A549 (cell line): Measurements from ENCODE around the gene RELN.

ENCODE experiments used
- CBX8 ChIP-seq: fragments of 200-600 bp; sonication (generic); IDR thresholded peaks from 2 replicates; pipeline ENCODE4 v1.6.1; 2016
- POLR2A ChIP-seq: IDR thresholded peaks from 2 replicates; pipeline ENCODE4 v1.6.1; 2012; ENCODE audit warnings: mild to moderate bottlenecking, low read length
- RCOR1 ChIP-seq: fragments of 150-350 bp; IDR thresholded peaks from 2 replicates; pipeline ENCODE4 v1.6.1; 2014; ENCODE audit warnings: antibody characterized with exemption, low read length, low read depth
- SMC3 ChIP-seq: fragments of >200 bp; sonication (Bioruptor Twin); formaldehyde crosslinking; IDR thresholded peaks from 3 replicates; pipeline ENCODE4 v1.6.1; 2018; ENCODE audit warnings: inconsistent platforms
- TP53 ChIP-seq: fragments of 250-450 bp; sonication (Bioruptor Pico); IDR thresholded peaks from 2 replicates; pipeline ENCODE4 v1.5.0; 2021; ENCODE audit warnings: mild to moderate bottlenecking, moderate library complexity
- TF ChIP-seq, protein P1 (sequence below): IDR thresholded peaks from 2 replicates; pipeline ENCODE4 v1.6.1; 2012
- TF ChIP-seq, protein P2 (sequence below): fragments of >200 bp; sonication (Bioruptor Twin); formaldehyde crosslinking; IDR thresholded peaks from 3 replicates; pipeline ENCODE4 v1.5.1; 2016
- TF ChIP-seq, protein P3 (sequence below): fragments of 200-600 bp; sonication (generic); IDR thresholded peaks from 2 replicates; pipeline ENCODE4 v1.6.1; 2016; ENCODE audit warnings: antibody characterized with exemption, mild to moderate bottlenecking, moderate library complexity

DNA sequence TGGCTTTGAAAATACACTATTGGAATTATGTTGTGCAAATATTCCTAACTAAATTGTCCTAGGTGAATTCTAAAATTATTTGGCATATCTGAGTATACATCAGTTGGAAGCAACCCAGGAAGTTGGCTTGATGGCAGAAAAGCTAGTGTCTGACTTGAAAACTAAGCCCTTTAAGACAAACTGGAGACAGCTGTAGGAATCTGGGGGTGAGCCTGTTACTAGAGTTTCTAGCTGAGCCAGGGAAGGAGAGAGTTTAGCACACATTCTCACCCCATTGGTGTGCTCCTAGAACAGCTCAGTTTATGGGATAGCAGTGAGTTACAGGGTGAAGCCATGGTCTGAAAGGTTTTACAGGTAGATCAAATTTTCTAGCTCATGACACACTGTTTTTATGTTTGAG is 333.2 kb downstream of the RELN start:
- TF ChIP-seq, protein P1, sequence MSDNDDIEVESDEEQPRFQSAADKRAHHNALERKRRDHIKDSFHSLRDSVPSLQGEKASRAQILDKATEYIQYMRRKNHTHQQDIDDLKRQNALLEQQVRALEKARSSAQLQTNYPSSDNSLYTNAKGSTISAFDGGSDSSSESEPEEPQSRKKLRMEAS, result no peak
- TF ChIP-seq TP53 (no peak), CBX8 (no peak), SMC3 (no peak), POLR2A (no peak), RCOR1 (no peak)
- TF ChIP-seq, protein P2, sequence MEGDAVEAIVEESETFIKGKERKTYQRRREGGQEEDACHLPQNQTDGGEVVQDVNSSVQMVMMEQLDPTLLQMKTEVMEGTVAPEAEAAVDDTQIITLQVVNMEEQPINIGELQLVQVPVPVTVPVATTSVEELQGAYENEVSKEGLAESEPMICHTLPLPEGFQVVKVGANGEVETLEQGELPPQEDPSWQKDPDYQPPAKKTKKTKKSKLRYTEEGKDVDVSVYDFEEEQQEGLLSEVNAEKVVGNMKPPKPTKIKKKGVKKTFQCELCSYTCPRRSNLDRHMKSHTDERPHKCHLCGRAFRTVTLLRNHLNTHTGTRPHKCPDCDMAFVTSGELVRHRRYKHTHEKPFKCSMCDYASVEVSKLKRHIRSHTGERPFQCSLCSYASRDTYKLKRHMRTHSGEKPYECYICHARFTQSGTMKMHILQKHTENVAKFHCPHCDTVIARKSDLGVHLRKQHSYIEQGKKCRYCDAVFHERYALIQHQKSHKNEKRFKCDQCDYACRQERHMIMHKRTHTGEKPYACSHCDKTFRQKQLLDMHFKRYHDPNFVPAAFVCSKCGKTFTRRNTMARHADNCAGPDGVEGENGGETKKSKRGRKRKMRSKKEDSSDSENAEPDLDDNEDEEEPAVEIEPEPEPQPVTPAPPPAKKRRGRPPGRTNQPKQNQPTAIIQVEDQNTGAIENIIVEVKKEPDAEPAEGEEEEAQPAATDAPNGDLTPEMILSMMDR, result no peak
- TF ChIP-seq, protein P3, sequence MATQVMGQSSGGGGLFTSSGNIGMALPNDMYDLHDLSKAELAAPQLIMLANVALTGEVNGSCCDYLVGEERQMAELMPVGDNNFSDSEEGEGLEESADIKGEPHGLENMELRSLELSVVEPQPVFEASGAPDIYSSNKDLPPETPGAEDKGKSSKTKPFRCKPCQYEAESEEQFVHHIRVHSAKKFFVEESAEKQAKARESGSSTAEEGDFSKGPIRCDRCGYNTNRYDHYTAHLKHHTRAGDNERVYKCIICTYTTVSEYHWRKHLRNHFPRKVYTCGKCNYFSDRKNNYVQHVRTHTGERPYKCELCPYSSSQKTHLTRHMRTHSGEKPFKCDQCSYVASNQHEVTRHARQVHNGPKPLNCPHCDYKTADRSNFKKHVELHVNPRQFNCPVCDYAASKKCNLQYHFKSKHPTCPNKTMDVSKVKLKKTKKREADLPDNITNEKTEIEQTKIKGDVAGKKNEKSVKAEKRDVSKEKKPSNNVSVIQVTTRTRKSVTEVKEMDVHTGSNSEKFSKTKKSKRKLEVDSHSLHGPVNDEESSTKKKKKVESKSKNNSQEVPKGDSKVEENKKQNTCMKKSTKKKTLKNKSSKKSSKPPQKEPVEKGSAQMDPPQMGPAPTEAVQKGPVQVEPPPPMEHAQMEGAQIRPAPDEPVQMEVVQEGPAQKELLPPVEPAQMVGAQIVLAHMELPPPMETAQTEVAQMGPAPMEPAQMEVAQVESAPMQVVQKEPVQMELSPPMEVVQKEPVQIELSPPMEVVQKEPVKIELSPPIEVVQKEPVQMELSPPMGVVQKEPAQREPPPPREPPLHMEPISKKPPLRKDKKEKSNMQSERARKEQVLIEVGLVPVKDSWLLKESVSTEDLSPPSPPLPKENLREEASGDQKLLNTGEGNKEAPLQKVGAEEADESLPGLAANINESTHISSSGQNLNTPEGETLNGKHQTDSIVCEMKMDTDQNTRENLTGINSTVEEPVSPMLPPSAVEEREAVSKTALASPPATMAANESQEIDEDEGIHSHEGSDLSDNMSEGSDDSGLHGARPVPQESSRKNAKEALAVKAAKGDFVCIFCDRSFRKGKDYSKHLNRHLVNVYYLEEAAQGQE, result no peak
